A204.1 (cell line): ENCODE measurements around the gene CCDC144A.
"Not testable (repeated sequence)": the region's sequence is repeated elsewhere in the genome, so short reads cannot be mapped to it uniquely, and the experiment has no call there.

Source experiments
- FAIRE-seq: peaks from 2 replicates; lab custom pipeline; 2012; peaks lifted over from hg19 to GRCh38; lab: Jason Lieb, UNC

Gene CCDC144A

DNA sequence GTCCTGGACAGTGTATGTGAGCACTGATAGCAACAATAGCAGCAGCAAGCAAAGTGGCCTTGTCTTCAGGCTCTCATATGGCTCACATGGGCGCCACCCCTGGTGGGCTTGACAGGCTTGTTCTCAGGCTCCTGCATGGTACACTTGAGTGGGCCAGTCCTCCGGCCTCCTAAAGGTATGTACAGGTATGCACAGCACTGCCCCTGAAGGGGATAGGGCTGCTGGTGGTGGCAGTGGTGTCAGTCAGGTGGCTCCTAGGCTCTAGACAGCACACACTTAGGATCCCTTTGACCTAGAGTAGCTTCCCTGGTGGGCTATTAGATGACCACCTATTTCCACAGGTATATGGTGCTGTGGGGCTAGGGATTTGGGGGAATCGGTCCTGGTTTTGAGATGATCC lies 67.5 kb downstream of the CCDC144A start:
- FAIRE-seq, result not testable (repeated sequence)

DNA sequence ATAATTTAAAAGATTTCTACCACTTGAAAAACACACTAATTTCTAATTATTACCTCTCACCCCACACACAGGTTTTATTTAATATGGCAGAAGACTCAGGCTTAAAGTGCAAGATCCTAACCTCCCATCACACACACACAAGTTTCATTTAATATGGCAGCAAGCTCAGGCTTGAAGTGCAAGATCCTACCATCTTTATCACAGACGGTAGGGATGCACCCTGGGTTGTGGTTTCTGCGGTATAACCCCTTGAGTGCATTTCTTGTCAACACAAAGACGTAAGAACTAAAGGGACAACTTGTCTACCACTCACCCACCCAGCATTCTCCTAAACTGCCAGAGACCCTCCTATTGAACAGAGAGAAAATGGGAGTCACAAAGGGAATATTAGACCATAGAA lies 68.1 kb downstream of the CCDC144A start:
- FAIRE-seq, result not testable (repeated sequence)

DNA sequence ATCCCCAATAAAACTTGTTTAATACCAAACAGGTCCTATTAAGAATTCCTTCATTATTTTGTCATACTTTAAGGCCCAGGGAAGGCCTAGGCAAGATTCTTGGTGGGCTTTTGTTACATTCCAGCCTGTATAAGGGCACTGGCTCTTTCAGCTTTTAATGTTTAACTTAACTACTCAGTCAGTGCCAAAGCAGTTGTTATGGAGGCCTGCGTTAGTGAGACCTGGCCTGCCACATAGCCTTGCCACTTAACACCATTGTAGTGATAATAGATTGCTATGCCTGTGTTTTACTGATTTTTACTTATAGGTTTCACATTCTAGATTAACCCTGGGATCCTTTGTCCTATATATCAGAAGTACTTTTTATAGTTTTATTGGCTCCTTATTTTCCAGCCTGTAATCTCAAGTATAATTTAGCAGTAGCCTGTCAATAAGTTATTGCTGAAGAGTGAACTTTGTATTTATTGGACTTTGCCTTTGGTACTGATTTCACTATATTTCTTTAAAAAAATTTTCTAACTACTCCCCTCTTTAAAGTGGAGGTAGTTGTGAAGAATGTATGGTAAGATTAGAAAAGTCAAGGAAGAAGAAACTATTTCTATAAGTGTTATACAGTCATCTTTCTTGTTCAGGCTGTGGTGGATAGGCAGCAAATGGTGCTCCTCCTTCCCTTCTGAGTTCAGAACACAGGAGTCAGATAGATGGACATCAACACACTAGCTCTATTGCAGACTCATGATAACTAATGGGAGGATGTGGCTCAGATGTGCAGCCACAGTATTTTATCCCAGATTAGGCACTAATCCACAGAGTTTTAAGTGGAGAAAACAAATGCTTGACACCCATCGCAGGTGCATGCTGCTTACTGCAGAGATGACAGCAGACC lies 78.5 kb downstream of the CCDC144A start:
- not testable (repeated sequence) for FAIRE-seq

DNA sequence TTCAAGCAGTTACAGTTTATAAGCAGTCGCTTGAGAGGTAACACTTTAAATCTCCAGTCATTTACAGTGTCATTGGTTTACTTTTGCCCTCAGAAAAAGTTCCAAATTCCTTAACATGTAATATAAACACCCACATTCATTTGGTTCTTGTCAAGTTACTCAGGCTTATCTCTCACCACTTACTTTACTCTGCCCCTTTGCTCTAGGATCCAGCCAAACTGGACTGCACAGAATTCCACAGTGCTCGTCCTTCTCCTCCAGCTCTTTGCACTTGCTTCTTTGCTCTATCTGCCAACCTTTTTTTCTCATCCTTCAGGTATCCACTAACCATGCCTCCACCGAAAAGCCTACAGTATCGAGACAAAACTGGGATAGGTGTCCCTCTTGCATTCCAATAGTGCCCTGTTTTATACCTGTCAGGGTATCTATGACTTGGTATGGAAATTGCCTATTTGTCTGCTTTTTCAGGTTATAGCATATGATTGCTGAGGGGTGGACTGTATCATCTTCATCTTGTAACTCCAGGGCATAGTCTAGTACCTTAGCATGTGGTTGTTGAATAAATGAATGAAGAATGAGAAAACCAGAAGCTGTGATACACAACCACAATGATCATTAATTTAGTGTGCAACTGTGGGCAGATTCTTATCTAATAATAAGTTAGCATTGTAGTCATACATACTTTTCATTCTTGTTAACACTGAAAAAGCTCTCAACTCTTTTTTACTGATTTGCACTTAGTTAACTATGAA lies 82.5 kb downstream of the CCDC144A start:
- FAIRE-seq, result not testable (repeated sequence)

DNA sequence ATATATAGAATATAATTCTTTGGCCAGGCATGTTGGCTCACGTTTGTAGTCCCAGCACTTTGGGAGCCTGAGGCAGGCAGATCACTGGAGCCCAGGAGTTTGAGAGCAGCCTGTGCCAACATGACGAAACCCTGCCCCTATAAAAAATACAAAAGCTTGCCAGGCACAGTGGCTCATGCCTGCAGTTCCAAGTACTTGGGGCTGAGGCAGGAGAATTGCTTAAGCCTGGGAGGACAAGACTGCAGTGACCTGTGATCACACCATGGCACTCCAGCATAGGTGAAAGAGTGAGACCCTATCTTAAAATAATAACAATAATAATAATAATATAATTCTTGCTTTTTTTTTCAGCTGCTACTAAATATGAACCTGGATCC lies 83.1 kb downstream of the CCDC144A start:
- FAIRE-seq, result not testable (repeated sequence)

DNA sequence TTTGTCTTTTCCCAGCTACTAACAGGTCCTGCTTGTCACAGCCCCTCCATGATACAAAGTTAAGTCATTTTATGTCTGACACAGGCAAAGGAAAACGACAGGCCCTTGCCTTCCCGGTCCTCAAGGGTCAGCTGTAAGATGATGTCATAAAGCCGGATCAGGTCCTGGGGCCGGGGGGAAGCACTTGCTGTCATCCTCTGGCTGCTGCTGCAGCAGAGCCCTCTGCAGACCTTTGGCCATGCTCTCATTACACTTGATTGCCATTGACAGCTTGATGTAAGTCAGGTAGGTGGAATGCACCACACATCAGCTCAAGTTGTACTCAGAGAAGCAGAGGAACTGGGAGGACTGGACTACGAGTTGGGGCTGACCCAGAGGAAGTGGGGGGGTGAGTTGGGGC lies 97.8 kb downstream of the CCDC144A start:
- not testable (repeated sequence) for FAIRE-seq

DNA sequence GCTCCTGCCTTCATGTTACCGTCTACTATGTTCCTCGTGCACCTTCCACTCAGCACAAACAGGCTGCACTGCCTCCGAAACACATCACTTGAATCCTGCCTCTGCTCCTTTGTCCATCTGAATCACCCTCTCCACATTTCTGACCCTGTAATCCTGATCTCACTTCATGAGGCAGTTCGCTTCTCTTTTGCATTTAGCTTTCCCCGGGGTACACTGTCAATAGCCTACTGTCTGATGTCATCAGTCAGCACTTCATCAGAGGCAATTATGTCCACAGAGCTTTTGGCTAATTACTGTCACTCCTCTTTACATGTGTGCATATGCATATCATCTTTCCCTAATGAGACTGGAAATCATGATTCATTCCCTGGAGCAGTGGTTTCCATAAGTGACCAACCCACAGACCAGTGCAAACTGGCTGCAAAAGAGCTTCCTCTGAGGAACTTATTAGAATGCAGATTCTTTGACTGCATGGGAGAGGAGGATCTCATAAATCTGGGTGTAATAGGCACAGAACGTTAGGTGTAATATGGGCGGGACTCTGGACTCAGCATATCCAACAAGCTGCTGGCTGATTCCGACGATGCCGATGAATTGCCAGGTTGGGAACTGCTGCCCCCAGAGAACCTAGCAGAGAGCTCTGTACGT lies 99.0 kb downstream of the CCDC144A start:
- not testable (repeated sequence) for FAIRE-seq

DNA sequence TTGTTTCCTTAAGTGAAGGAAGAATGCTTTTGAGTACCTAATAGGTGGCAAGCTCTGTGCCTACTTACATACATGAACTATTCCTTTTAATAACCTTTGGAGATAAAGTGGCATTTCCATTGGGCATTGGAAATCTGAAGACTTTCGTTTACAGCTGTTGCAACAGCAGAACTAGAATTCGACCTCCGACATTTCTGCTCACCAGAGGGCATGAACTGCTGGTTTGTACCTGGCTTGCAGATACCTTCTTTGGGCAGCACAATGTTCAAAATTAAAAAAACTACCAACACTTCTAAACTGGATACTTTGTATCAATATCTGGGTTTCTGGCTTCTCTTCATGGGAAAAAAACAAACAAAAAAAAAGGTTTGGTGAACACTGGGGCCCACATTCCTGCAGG lies 99.6 kb downstream of the CCDC144A start:
- not testable (repeated sequence) for FAIRE-seq

DNA sequence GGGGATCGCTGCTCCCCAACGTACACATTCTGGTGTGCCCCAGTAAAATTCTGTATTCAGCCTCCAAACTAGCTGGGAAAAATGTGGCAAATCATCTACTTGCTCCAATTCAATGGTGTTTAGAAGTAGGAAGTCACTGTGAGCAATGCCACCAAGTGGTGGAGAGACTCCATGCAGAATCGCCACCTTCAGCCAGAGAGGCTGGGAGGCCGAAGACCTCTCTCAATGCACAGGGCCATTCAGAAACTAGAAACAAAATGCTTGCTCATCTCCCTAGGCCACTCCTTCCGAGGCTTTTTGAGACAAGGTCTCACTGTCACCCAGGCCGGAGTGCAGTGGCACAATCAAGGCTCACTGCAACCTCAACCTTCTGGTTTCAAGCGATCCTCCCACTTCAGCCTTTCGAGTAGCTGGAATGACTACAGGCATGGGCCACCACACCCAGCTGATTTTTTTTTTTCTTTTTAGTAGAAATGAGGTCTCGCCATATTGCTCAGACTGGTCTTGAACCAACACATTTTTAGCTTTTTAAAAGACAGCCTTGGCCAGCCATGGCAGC lies 100.4 kb downstream of the CCDC144A start:
- not testable (repeated sequence) for FAIRE-seq

DNA sequence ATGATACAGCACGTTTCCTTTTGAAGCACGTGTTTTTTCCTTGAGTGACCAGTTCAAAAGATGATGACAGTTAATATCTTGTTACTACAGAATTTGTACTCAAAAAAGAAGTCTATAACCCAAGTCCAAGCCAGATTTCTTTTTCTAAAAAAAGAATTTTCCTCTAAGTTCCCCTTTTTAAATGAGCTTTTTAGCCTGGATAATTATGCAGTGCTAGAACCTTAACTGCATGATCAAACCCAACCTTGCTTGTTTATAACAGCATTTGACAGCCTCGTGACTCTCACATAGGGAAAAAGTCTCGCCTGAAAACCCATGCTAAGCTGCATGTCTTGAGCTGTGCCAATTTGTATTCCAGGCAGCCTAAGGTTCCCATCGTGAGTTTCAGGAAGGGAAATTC lies 104.2 kb downstream of the CCDC144A start:
- FAIRE-seq, result not testable (repeated sequence)

DNA sequence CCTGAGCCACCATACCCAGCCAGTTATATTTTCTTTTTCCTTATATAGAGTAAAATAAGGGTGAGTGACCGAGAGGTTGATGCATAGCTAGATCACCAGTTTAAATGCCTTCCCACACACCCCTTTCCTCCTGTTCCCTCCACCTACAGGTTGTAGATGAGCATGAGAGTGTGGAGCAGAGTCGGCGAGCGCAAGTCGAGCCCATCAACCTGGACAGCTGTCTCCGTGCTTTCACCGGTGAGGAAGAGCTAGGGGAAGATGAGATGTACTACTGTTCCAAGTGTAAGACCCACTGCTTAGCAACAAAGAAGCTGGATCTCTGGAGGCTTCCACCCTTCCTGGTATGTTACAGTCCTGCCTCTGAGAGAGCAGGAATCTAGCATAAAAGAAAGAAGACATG lies 105.9 kb downstream of the CCDC144A start:
- FAIRE-seq, result not testable (repeated sequence)

DNA sequence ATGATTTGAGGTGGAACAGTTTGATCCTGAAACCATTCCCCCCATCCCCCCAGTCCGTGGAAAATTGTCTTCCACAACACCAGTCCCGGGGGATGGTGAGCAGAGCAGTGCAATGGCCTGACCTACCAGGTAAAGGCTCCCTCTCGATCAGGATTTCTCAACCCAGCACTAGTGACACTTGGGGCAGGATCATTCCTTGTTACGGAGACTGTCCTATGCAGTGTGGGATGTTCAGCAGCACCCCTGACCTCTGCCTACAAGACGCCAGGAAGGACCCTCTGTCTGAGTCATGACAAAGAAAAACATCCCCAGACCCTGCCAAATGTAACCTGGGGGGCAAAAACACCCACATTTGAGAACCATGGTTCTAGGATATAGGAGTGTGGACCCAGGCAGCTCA lies 114.8 kb downstream of the CCDC144A start:
- FAIRE-seq, result not testable (repeated sequence)

DNA sequence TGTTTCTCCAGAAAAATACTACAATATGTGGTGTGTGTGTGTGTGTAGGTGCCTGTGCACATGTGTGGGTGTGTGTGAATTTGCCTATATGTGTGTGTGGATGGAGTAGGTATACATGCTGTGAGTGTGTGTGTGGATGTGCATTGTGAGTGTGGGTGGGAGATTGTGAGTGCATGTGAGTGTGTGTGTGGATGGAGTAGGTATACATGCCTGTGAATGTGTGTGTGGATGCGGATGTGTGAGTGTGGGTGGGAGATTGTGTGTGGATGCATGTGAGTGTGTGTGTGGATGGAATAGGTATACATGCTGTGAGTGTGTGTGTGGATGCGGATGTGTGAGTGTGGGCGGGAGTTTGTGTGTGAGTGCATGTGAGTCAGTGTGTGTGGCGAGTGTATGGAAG lies 116.6 kb downstream of the CCDC144A start:
- not testable (repeated sequence) for FAIRE-seq

DNA sequence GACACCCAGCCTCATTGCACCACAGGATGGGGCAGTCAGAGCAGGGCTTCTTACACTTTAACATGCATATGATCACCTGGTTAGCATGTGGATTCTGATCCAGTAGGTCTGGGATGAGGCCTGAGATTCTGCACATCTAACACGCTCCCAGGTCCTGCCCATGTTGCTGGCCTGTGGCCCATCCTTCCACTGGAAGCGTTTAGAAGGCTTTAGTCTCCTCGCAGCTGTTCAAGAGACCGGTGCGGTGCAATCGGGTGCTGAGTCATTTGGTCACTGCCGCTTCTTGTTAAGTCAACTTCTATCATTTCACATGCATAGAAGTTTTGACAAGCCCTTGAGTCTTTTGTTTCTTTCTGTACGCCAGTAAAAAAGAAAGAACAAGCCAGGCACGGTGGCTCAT lies 117.6 kb downstream of the CCDC144A start:
- FAIRE-seq, result not testable (repeated sequence)

DNA sequence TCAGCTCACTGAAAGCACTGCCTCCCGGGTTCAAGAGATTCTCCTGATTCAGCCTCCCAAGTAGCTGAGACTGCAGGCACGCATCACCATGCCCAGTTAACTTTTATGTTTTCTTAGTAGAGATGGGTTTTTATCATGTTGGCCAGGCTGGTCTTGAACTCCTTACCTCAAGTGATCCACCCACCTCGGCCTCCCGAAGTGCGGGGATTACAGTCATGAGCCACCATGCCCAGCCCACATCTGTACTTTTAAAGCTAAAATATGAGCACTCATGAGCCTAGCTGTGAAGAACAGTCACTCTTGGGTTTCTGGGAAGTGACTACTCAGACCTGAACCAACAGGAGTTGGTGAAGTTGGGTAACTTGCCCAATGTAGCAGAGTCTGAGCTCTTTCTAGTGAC lies 120.2 kb downstream of the CCDC144A start:
- FAIRE-seq, result not testable (repeated sequence)

DNA sequence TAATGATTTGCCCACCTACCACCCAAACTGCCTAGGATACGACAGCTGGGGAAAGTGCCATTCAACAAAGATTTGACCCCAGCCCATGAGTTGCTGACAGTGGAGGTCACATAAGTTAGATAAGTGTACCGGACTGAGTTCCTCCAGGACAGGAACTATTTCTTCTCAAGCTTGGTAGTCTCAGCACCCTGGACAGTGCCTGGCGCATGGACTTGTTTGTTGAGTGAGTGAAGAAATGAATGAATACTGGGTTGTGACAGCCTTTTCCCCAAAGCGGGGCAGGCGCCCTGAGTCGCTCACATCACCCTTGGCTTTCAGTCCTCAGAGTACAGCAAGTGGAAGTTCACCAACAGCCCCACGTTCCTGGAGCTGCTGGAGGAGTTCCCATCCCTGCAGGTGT lies 122.1 kb downstream of the CCDC144A start:
- FAIRE-seq, result not testable (repeated sequence)

DNA sequence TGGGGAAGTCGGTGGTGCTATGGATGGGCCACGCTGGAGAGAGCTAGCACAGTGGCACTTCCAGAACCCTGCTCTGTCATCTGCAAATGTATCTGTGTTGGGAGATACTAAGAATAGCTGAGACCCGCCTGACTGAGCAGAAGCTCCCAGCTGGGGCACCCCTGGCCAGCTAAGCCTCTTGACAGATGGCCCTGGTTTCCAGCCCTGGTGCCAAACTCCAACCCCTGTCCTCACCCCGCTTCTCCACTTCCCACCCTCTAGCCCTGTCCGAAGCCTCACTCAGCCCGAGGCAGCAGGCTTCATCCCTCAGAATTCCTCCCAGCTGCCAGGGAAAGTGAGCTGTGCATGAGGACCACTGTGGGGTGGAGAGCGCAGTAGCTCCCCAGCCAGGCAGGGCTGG lies 124.4 kb downstream of the CCDC144A start:
- FAIRE-seq, result no peak

DNA sequence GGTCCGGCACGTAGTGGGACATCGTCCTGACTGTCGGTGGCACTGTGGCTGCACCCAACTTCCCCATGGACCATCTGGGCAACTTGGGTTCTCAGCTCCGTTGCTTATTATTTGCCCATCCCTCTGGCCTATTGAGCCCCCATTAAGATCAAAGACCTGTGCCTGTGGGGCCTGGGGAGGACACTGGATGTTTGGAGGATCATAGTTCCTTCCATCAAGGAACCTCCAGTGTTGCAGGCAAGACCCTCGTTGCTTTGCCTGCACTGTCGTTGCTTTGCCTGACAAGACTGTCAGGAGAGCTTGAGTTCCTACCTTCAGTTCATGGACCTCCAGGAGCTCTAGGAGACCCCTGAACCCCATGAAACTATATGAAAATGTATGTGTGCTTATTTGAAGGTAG lies 127.2 kb downstream of the CCDC144A start:
- FAIRE-seq, result no peak

DNA sequence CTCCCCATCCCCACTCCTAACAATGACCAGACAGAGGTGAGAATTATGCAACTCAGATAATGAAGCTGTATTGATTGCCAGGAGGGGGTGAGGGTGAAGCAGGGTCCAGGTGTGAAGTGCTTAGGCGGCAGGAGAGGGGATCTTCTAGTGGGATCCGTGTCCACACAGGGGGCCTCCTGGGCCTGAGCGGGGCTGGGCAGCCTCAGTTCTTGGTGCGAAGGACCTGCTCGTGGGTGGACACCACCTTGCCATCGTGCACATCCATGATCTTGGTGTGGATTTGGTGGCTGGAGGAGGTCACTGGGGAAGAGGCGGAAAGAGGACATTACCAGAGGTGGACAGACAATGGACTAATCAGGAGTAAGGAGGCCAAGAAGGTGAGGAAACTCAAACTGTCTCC lies 127.9 kb downstream of the CCDC144A start:
- not testable (repeated sequence) for FAIRE-seq

DNA sequence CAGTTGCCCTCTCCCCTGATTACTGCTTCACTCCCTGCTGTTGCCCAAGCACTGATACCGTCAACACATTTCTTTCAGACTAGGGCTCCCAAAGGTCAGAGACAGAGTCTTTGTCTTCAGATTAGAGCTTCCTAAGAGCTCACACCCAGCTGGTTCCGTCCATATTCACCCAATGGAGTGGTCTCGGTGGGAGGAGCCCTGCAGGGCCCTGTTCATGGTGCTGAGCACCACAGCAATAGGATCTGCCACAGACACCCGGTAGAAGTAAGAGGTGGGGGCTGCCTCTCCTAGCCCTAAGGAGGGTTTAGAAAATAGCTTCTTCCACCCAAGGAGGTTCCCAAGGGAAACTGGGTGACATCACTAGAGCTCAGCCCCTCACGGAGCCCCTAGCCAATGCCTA lies 128.3 kb downstream of the CCDC144A start:
- FAIRE-seq, result no peak

DNA sequence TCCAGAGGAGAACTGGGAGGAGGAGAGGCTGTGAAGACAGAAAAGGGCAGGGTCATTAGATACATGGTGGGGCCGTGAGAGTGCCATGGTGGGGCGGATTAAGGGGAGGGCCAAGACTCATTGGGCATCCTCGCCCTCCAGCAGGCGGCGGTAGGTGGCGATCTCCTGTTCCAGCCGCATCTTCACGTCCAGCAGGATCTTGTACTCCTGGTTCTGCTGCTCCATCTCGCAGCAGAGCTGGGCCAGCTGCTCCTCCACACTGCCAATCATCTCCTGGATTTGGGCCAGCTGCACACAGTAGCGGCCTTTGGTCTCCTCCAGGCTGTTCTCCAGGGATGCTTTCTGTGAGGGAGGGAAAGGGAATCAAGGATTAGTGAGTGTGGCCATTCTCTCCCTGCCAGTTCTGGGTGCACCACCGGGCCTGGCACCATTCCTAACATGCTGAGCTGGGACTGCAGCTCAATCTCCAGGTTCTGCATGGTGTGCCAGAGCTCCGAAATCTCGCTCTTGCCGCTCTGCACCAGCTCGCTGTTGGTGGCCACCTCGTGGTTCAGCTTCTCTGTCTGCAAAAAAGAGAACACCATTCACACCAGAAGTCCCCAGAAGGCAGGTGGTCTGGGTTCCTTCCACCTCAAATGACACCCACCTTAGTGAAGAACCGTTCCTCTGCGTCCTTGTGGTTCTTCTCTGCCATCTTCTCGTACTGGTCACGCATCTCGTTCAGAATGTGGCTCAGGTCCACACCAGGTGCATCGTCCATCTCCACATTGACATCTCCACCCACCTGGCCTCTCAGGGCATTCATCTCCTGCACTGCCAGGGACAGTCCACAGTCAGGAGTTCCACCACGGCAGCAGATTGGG lies 129.0 kb downstream of the CCDC144A start:
- FAIRE-seq, result no peak
